Measurements from ENCODE around the gene SHLD1.
"Not testable (repeated sequence)": the region's sequence is repeated elsewhere in the genome, so short reads cannot be mapped to it uniquely, and the experiment has no call there.

SHLD1 gene

GRCh38 chr20:5735845-5736510 lies 14.2 kb upstream of the SHLD1 start:
- DNase-seq (ENCODE audit: low read depth in 2 of 3, low spot score in 2 of 3), result no peak

GRCh38 chr20:5737619-5737953 lies 12.6 kb upstream of the SHLD1 start:
- DNase-seq (ENCODE audit: low read depth in 2 of 3, low spot score in 2 of 3), result no peak

- DNase-seq (ENCODE audit: low read depth in 2 of 3, low spot score in 2 of 3), result no peak
Measured at GRCh38 chr20:5737966-5738365, 12.2 kb upstream of the SHLD1 start.

- not testable (repeated sequence) for DNase-seq (ENCODE audit: low read depth in 2 of 3, low spot score in 2 of 3)
Measured at GRCh38 chr20:5740643-5741042, 9.6 kb upstream of the SHLD1 start.

GRCh38 chr20:5741089-5741488 lies 9.1 kb upstream of the SHLD1 start:
- no peak for DNase-seq (ENCODE audit: low read depth in 2 of 3, low spot score in 2 of 3)

GRCh38 chr20:5742041-5742440 lies 8.2 kb upstream of the SHLD1 start:
- DNase-seq (ENCODE audit: low read depth in 2 of 3, low spot score in 2 of 3), result no peak

GRCh38 chr20:5745416-5746030 lies 4.7 kb upstream of the SHLD1 start:
- DNase-seq (ENCODE audit: low read depth in 2 of 3, low spot score in 2 of 3), result no peak

GRCh38 chr20:5746064-5746463 lies 4.1 kb upstream of the SHLD1 start:
- no peak for DNase-seq (ENCODE audit: low read depth in 2 of 3, low spot score in 2 of 3)

- no peak for DNase-seq (ENCODE audit: low read depth in 2 of 3, low spot score in 2 of 3)
Measured at GRCh38 chr20:5748246-5748645, 2.0 kb upstream of the SHLD1 start.

- DNase-seq (ENCODE audit: low read depth in 2 of 3, low spot score in 2 of 3), result not testable (repeated sequence)
Measured at GRCh38 chr20:5749512-5749951, 669 bp upstream of the SHLD1 start.

- DNase-seq (ENCODE audit: low read depth in 2 of 3, low spot score in 2 of 3), result no peak
Measured at GRCh38 chr20:5751856-5752255, 1.7 kb downstream of the SHLD1 start.

- DNase-seq (ENCODE audit: low read depth in 2 of 3, low spot score in 2 of 3), result no peak
Measured at GRCh38 chr20:5753814-5754213, 3.6 kb downstream of the SHLD1 start.

GRCh38 chr20:5757949-5758348 lies 7.7 kb downstream of the SHLD1 start:
- no peak for DNase-seq (ENCODE audit: low read depth in 2 of 3, low spot score in 2 of 3)

- no peak for DNase-seq (ENCODE audit: low read depth in 2 of 3, low spot score in 2 of 3)
Measured at GRCh38 chr20:5766085-5766764, 16.0 kb downstream of the SHLD1 start.

- DNase-seq (ENCODE audit: low read depth in 2 of 3, low spot score in 2 of 3), result no peak
Measured at GRCh38 chr20:5767493-5768098, 17.4 kb downstream of the SHLD1 start.

- no peak for DNase-seq (ENCODE audit: low read depth in 2 of 3, low spot score in 2 of 3)
Measured at GRCh38 chr20:5770231-5770986, 20.2 kb downstream of the SHLD1 start.

- DNase-seq (ENCODE audit: low read depth in 2 of 3, low spot score in 2 of 3), result no peak
Measured at GRCh38 chr20:5770987-5771318, 20.8 kb downstream of the SHLD1 start.

- no peak for DNase-seq (ENCODE audit: low read depth in 2 of 3, low spot score in 2 of 3)
Measured at GRCh38 chr20:5772704-5773103, 22.5 kb downstream of the SHLD1 start.

GRCh38 chr20:5773589-5773988 lies 23.4 kb downstream of the SHLD1 start:
- DNase-seq (ENCODE audit: low read depth in 2 of 3, low spot score in 2 of 3), result no peak

GRCh38 chr20:5776077-5776476 lies 25.9 kb downstream of the SHLD1 start:
- DNase-seq (ENCODE audit: low read depth in 2 of 3, low spot score in 2 of 3), result no peak

- DNase-seq (ENCODE audit: low read depth in 2 of 3, low spot score in 2 of 3), result no peak
Measured at GRCh38 chr20:5779071-5779900, 29.1 kb downstream of the SHLD1 start.

All from activated CD8-positive, alpha-beta memory T cell treated with anti-CD3 and anti-CD28 coated beads for 48 hours (primary cell).